NCI-H2107 (cell line): ENCODE measurements around the gene KCNIP1.

ENCODE experiments used
- DNase-seq: peaks from one replicate; lab custom pipeline; 2025; lab: John Stamatoyannopoulos, UW

The KCNIP1 gene

DNA sequence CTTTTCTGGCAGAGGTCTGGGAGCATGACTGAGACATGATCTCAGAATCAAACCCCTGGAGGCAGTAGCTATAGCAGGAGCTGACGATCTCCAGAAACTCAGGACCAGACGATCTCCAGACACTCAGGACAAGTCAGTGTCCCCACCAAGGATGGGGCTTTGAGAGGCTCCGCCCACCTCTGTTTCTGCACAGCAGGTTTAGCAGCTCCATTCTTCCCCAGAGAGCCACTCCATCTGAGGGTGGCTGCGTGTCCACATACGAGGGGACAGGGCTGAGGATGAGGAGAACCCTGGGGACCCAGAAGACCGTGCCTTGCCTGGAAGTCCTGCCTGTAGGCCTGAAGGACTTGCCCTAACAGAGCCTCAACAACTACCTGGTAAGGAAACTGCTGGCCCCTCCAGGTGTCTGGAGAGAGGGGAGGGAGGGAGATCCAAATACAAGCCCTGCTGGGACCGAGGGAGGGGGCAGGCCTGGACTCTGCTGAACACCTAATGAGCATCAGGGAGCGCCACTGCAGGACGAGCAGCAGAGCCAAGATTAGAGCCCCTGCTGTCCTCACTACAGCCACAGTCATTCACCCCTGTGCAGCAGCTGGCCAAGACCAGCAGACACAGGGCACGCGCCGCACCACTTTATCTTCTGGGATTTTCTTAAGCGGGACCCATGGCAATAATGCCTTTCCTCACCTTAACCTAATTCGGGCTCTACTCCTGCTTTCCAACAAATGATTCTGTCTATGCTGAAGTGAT is 279.9 kb downstream of the KCNIP1 start, which contains the start of gene GABRP:
TSS of gene GABRP (plus strand) at position 228 of the 750 bp plus-strand sequence. CDS start 4,891 bp downstream, outside the sequence.
- DNase-seq, result no peak

DNA sequence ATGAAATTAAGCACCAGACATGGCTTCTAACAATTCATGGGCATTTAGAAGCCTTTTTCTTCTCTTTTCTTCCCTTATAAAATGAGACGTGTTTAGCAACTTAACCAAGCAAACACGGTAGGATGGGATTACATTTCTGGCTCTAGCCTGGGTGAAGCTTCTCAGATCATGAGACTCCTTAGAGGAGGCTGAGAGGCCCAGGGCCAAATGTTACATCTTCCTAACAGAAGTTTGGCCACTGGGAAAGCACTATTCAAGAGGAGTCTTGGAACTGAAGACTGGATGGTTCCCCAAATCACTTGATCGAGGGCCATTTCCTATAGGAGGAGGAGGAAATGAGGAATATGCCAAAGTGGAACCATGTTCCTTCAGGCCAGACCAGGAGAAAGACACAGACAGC is 281.6 kb downstream of the KCNIP1 start:
- DNase-seq, result no peak
